ENCODE measurements around the gene GGT6. TPM values are rescaled to one million over a fixed set of nuclear protein-coding genes. Genes with fewer than 3 reads are reported as not detected.

The GGT6 gene
- total RNA-seq, 4 donors from 2014 or later = 64.6 to 187 (median 134) TPM

- WGBS = 66% methylated on average over 17 of the region's 17 CpGs
- H3K27ac ChIP-seq = peak overlapping the region; percentile 65
- H3K36me3 ChIP-seq = peaks cover 29% of the 10 kb centered on the region
- H3K27me3 ChIP-seq = no peaks in the 10 kb centered on the region
- TF ChIP-seq POLR2AphosphoS5 (IDR thresholded peaks at IDR 0.05) = no peak
- TF ChIP-seq CTCF (IDR thresholded peaks at IDR 0.05) = no peak
- TF ChIP-seq POLR2A (IDR thresholded peaks at IDR 0.05) = no peak
- H3K4me3 ChIP-seq = peak overlapping the region; percentile 90
- peaks cover 55% of the 10 kb centered on the region for H3K4me1 ChIP-seq
- no peak for DNase-seq (ENCODE audit: low spot score in 2 of 2)
- H3K9me3 ChIP-seq = no peaks in the 10 kb centered on the region
These were observed 4.3 kb downstream of the GGT6 start for GRCh38 chr17:4555873-4556759.

GRCh38 chr17:4554997-4555799 lies 5.2 kb downstream of the GGT6 start, which contains the start of gene MYBBP1A:
Gene MYBBP1A, minus strand, starts transcription at chr17:4555384. Its CDS starts 60 bp downstream, at chr17:4555324.
- peak within 1 kb of the TSS; percentile 65 for H3K27ac ChIP-seq
- H3K27me3 ChIP-seq = no peaks in the 10 kb centered on the region
- H3K9me3 ChIP-seq = no peaks in the 10 kb centered on the region
- H3K4me1 ChIP-seq = peaks cover 47% of the 10 kb centered on the region
- peak; percentile 97 to 98 for DNase-seq (ENCODE audit: low spot score in 2 of 2)
- peaks cover 38% of the 10 kb centered on the region for H3K36me3 ChIP-seq
- TF ChIP-seq POLR2AphosphoS5 (IDR thresholded peaks at IDR 0.05) = peak in 1 of 3 donors; percentile 23
- peak in 1 of 2 donors; percentile 57 for TF ChIP-seq POLR2A (IDR thresholded peaks at IDR 0.05)
- no peak for TF ChIP-seq CTCF (IDR thresholded peaks at IDR 0.05)
- no peak for TF ChIP-seq EP300 (IDR thresholded peaks at IDR 0.05)
- H3K4me3 ChIP-seq = peak within 1 kb of the TSS; percentile 90
- WGBS = 1% methylated on average over 24 of the region's 69 CpGs

GRCh38 chr17:4554441-4554996 lies 5.9 kb downstream of the GGT6 start:
- H3K36me3 ChIP-seq = peaks cover 43% of the 10 kb centered on the region
- TF ChIP-seq POLR2A (IDR thresholded peaks at IDR 0.05) = no peak
- TF ChIP-seq CTCF (IDR thresholded peaks at IDR 0.05) = no peak
- TF ChIP-seq POLR2AphosphoS5 (IDR thresholded peaks at IDR 0.05) = no peak
- no peak for TF ChIP-seq EP300 (IDR thresholded peaks at IDR 0.05)
- peak in 1 of 2 donors; percentile 71 for DNase-seq (ENCODE audit: low spot score in 2 of 2)
- H3K4me3 ChIP-seq = peak overlapping the region; percentile 90
- H3K27me3 ChIP-seq = no peaks in the 10 kb centered on the region
- 15% methylated on average over 7 of the region's 18 CpGs for WGBS
- H3K4me1 ChIP-seq = peaks cover 41% of the 10 kb centered on the region
- peak overlapping the region; percentile 65 for H3K27ac ChIP-seq
- no peaks in the 10 kb centered on the region for H3K9me3 ChIP-seq

- WGBS = 76% methylated on average over 8 of the region's 9 CpGs
- Histone ChIP-seq H3K27ac (no peak overlapping the region), H3K36me3 (peaks cover 50% of the 10 kb centered on the region)
These were observed 6.7 kb downstream of the GGT6 start for GRCh38 chr17:4553669-4554068.

More at GRCh38 chr17:4553669-4554068, 6.7 kb downstream of the GGT6 start:
- DNase-seq (ENCODE audit: low spot score in 2 of 2) = no peak
- TF ChIP-seq EP300 (IDR thresholded peaks at IDR 0.05) (no peak), POLR2AphosphoS5 (IDR thresholded peaks at IDR 0.05) (no peak), CTCF (IDR thresholded peaks at IDR 0.05) (no peak), POLR2A (IDR thresholded peaks at IDR 0.05) (no peak)
- Histone ChIP-seq H3K4me1 (peaks cover 34% of the 10 kb centered on the region), H3K4me3 (peak overlapping the region; percentile 90), H3K27me3 (no peaks in the 10 kb centered on the region), H3K9me3 (no peaks in the 10 kb centered on the region)
